Activated naive CD4-positive, alpha-beta T cell treated with anti-CD3 and anti-CD28 coated beads, Interleukin-2, amount 50 U/mL, for 24 hours (primary cell): ENCODE measurements around the gene B3GALT5.

Experiments used
- H3K27ac Mint-ChIP-seq: one replicate; pipeline ENCODE4 v1.8.0; 2021; ENCODE audit warnings: mild to moderate bottlenecking, mixed read lengths
- H3K27me3 Mint-ChIP-seq: one replicate; pipeline ENCODE4 v1.8.0; 2021; ENCODE audit warnings: mixed read lengths
- H3K36me3 Mint-ChIP-seq: one replicate; pipeline ENCODE4 v1.8.0; 2021; ENCODE audit warnings: mixed read lengths
- H3K4me1 Mint-ChIP-seq: one replicate; pipeline ENCODE4 v1.8.0; 2021; ENCODE audit warnings: mixed read lengths
- H3K4me3 Mint-ChIP-seq: one replicate; pipeline ENCODE4 v1.8.0; 2021; ENCODE audit warnings: mild to moderate bottlenecking, mixed read lengths
- H3K9me3 Mint-ChIP-seq: one replicate; pipeline ENCODE4 v1.8.0; 2021; ENCODE audit warnings: mixed read lengths

Gene B3GALT5

GRCh38 chr21:39630827-39631226 is 18.1 kb downstream of the B3GALT5 start:
- H3K27ac Mint-ChIP-seq = no peak overlapping the region
- H3K4me3 Mint-ChIP-seq = no peak overlapping the region
- peaks cover 10% of the 10 kb centered on the region for H3K9me3 Mint-ChIP-seq
- H3K36me3 Mint-ChIP-seq = no peaks in the 10 kb centered on the region
- H3K27me3 Mint-ChIP-seq = peaks cover 9% of the 10 kb centered on the region
- H3K4me1 Mint-ChIP-seq = no peaks in the 10 kb centered on the region

GRCh38 chr21:39631842-39632562 is 19.3 kb downstream of the B3GALT5 start:
- H3K27ac Mint-ChIP-seq = no peak overlapping the region
- no peaks in the 10 kb centered on the region for H3K4me1 Mint-ChIP-seq
- peaks cover 9% of the 10 kb centered on the region for H3K27me3 Mint-ChIP-seq
- H3K9me3 Mint-ChIP-seq = peaks cover under 1% of the 10 kb centered on the region
- no peaks in the 10 kb centered on the region for H3K36me3 Mint-ChIP-seq
- H3K4me3 Mint-ChIP-seq = no peak overlapping the region

- peaks cover 12% of the 10 kb centered on the region for H3K27me3 Mint-ChIP-seq
- no peak overlapping the region for H3K4me3 Mint-ChIP-seq
- no peaks in the 10 kb centered on the region for H3K36me3 Mint-ChIP-seq
- no peaks in the 10 kb centered on the region for H3K9me3 Mint-ChIP-seq
- H3K4me1 Mint-ChIP-seq = no peaks in the 10 kb centered on the region
- no peak overlapping the region for H3K27ac Mint-ChIP-seq
Observed at GRCh38 chr21:39632796-39633442, 20.2 kb downstream of the B3GALT5 start.

GRCh38 chr21:39633770-39634181 is 21.0 kb downstream of the B3GALT5 start:
- H3K27ac Mint-ChIP-seq = no peak overlapping the region
- H3K9me3 Mint-ChIP-seq = no peaks in the 10 kb centered on the region
- no peak overlapping the region for H3K4me3 Mint-ChIP-seq
- H3K36me3 Mint-ChIP-seq = no peaks in the 10 kb centered on the region
- H3K27me3 Mint-ChIP-seq = peaks cover 15% of the 10 kb centered on the region
- H3K4me1 Mint-ChIP-seq = no peaks in the 10 kb centered on the region

- H3K4me1 Mint-ChIP-seq = no peaks in the 10 kb centered on the region
- no peak overlapping the region for H3K27ac Mint-ChIP-seq
- no peaks in the 10 kb centered on the region for H3K9me3 Mint-ChIP-seq
- H3K36me3 Mint-ChIP-seq = no peaks in the 10 kb centered on the region
- no peak overlapping the region for H3K4me3 Mint-ChIP-seq
- peaks cover 16% of the 10 kb centered on the region for H3K27me3 Mint-ChIP-seq
Observed at GRCh38 chr21:39634507-39634906, 21.8 kb downstream of the B3GALT5 start.

GRCh38 chr21:39637197-39637970 is 24.6 kb downstream of the B3GALT5 start:
- Mint-ChIP-seq H3K9me3 (no peaks in the 10 kb centered on the region), H3K27me3 (peaks cover 17% of the 10 kb centered on the region), H3K4me3 (no peak overlapping the region), H3K4me1 (no peaks in the 10 kb centered on the region), H3K36me3 (no peaks in the 10 kb centered on the region), H3K27ac (no peak overlapping the region)

- H3K27ac Mint-ChIP-seq = no peak overlapping the region
- H3K9me3 Mint-ChIP-seq = no peaks in the 10 kb centered on the region
- no peaks in the 10 kb centered on the region for H3K36me3 Mint-ChIP-seq
- H3K4me3 Mint-ChIP-seq = no peak overlapping the region
- peaks cover 17% of the 10 kb centered on the region for H3K27me3 Mint-ChIP-seq
- no peaks in the 10 kb centered on the region for H3K4me1 Mint-ChIP-seq
Observed at GRCh38 chr21:39637971-39638240, 25.2 kb downstream of the B3GALT5 start.

- Mint-ChIP-seq H3K4me1 (no peaks in the 10 kb centered on the region), H3K27ac (no peak overlapping the region), H3K9me3 (no peaks in the 10 kb centered on the region), H3K4me3 (no peak overlapping the region), H3K36me3 (no peaks in the 10 kb centered on the region), H3K27me3 (peaks cover 17% of the 10 kb centered on the region)
Observed at GRCh38 chr21:39638281-39638680, 25.5 kb downstream of the B3GALT5 start.

- Mint-ChIP-seq H3K4me3 (no peak overlapping the region), H3K9me3 (no peaks in the 10 kb centered on the region), H3K27ac (no peak overlapping the region), H3K27me3 (peaks cover 16% of the 10 kb centered on the region), H3K36me3 (no peaks in the 10 kb centered on the region), H3K4me1 (no peaks in the 10 kb centered on the region)
Observed at GRCh38 chr21:39640754-39641153, 28.0 kb downstream of the B3GALT5 start.

GRCh38 chr21:39641827-39642450 is 29.2 kb downstream of the B3GALT5 start:
- no peak overlapping the region for H3K27ac Mint-ChIP-seq
- H3K4me3 Mint-ChIP-seq = no peak overlapping the region
- H3K9me3 Mint-ChIP-seq = no peaks in the 10 kb centered on the region
- H3K36me3 Mint-ChIP-seq = no peaks in the 10 kb centered on the region
- peaks cover 11% of the 10 kb centered on the region for H3K27me3 Mint-ChIP-seq
- H3K4me1 Mint-ChIP-seq = no peaks in the 10 kb centered on the region

- Mint-ChIP-seq H3K4me1 (no peaks in the 10 kb centered on the region), H3K27me3 (peaks cover 5% of the 10 kb centered on the region), H3K9me3 (no peaks in the 10 kb centered on the region), H3K36me3 (no peaks in the 10 kb centered on the region), H3K4me3 (no peak overlapping the region), H3K27ac (no peak overlapping the region)
Observed at GRCh38 chr21:39644062-39644560, 31.4 kb downstream of the B3GALT5 start.

GRCh38 chr21:39645331-39645730 is 32.6 kb downstream of the B3GALT5 start:
- no peaks in the 10 kb centered on the region for H3K36me3 Mint-ChIP-seq
- no peaks in the 10 kb centered on the region for H3K9me3 Mint-ChIP-seq
- no peak overlapping the region for H3K4me3 Mint-ChIP-seq
- peaks cover 3% of the 10 kb centered on the region for H3K27me3 Mint-ChIP-seq
- H3K27ac Mint-ChIP-seq = no peak overlapping the region
- H3K4me1 Mint-ChIP-seq = no peaks in the 10 kb centered on the region

- H3K36me3 Mint-ChIP-seq = no peaks in the 10 kb centered on the region
- no peaks in the 10 kb centered on the region for H3K9me3 Mint-ChIP-seq
- H3K4me1 Mint-ChIP-seq = no peaks in the 10 kb centered on the region
- H3K27ac Mint-ChIP-seq = no peak overlapping the region
- no peak overlapping the region for H3K4me3 Mint-ChIP-seq
- peaks cover 3% of the 10 kb centered on the region for H3K27me3 Mint-ChIP-seq
Observed at GRCh38 chr21:39647476-39647875, 34.7 kb downstream of the B3GALT5 start.

- Mint-ChIP-seq H3K9me3 (peaks cover 2% of the 10 kb centered on the region), H3K36me3 (no peaks in the 10 kb centered on the region)
Observed at GRCh38 chr21:39648879-39649278, 36.1 kb downstream of the B3GALT5 start.

GRCh38 chr21:39649526-39649925 is 36.8 kb downstream of the B3GALT5 start:
- Mint-ChIP-seq H3K27me3 (peaks cover 3% of the 10 kb centered on the region), H3K9me3 (peaks cover 9% of the 10 kb centered on the region), H3K27ac (peak overlapping the region; percentile 7), H3K36me3 (no peaks in the 10 kb centered on the region), H3K4me1 (no peaks in the 10 kb centered on the region), H3K4me3 (no peak overlapping the region)

More at GRCh38 chr21:39648879-39649278, 36.1 kb downstream of the B3GALT5 start:
- Mint-ChIP-seq H3K4me3 (no peak overlapping the region), H3K4me1 (no peaks in the 10 kb centered on the region), H3K27me3 (peaks cover 3% of the 10 kb centered on the region), H3K27ac (no peak overlapping the region)

GRCh38 chr21:39650306-39650705 is 37.6 kb downstream of the B3GALT5 start:
- Mint-ChIP-seq H3K27me3 (peaks cover 3% of the 10 kb centered on the region), H3K36me3 (no peaks in the 10 kb centered on the region), H3K27ac (no peak overlapping the region), H3K4me1 (no peaks in the 10 kb centered on the region), H3K9me3 (peaks cover 9% of the 10 kb centered on the region), H3K4me3 (no peak overlapping the region)
